HG03460 (cell line): ENCODE data around the gene SPDEF.

Experiments used
- ATAC-seq: cut with Tn5 transposase; IDR thresholded peaks from one replicate; pipeline ENCODE4 v1.9.1; 2021; ENCODE audit not compliant: unreplicated experiment

The SPDEF gene

DNA sequence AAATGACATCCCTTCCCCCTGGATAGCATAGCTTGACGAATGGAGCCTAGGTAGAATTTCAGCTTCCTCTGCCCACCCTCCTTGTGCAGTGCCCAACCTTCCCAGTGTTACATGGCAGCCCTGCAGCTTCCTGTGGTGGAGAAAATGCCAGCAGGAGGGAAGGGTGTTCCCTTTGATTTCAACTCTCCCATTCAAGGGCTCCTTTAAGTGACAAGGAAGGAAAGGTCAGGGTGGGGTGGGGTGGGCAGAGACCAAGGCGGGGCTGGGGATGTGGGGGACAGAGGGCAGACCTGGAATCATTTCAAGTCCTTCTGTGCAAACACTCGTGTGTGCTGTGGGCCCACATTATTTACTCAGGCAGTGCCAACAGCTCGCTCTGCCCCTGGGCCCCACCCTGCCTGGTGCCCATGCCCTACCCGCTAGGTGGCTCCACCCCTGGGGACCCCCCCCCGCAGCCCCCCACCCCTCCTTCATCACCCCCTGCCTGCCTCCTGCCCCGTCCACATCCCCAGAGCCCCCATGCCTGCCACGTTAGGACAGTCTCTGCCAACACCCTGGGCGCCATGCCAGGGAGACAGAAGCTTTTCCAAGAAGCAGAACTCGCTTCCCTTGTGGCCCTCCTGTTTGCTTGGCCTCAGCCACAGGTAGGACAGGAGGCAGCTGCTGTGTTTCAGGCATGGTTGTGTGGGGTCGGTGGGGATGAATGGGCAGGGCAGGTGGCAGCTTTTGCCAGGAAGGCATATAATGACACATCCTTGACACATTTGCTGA lies 9.4 kb downstream of the SPDEF start:
- ATAC-seq: no peak

- ATAC-seq: no peak
These were observed 11.2 kb downstream of the SPDEF start for GRCh38 chr6:34544776-34545471.

DNA sequence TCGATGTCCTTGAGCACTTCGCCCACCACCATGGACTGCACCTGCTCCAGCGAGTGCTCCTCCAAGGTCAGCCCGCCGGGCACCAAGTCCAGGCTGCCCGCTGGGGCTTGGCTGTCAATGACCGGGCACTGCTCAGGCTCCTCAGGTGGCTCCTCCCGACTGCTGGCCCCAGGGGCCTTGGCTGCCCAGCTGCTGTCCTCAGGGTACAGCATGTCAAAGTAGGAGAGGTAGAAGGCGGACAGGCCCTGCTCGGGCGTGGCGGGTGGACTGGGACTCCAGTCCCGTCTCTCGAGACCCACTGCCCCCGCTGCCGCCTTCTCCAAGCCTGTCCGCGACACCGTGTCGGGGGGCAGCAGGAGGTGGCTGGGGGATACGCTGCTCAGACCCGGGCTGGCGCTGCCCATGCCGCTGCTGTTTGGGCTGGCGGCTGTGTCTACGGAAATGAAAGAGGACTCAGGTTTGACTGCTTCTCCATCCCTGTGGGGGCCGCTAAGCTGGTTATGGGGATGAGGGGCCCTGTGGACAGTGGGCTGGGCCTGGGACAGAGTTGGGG lies 12.0 kb downstream of the SPDEF start:
- ATAC-seq: no peak

DNA sequence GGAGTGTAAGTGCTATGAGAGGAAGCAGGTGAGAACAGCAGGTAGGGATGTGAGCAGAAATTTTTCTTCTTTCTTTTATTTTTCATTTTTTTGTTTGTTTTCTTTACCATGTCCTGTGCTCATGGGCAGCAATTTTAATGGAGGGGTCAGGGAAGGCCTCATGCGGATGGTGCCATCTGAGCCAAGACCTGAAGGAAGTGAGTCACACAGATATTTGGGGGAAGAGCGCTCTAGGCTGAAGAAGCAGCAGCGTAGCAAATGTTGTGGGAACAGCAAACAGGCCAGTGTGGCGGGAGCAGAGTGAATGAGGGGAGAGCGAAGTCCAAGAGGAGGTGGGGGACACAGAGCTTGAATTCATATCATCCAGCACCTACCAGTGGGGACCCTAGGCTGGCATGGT lies 12.7 kb downstream of the SPDEF start:
- no peak for ATAC-seq

- ATAC-seq: no peak
These were observed 15.3 kb downstream of the SPDEF start for GRCh38 chr6:34540841-34541240.

DNA sequence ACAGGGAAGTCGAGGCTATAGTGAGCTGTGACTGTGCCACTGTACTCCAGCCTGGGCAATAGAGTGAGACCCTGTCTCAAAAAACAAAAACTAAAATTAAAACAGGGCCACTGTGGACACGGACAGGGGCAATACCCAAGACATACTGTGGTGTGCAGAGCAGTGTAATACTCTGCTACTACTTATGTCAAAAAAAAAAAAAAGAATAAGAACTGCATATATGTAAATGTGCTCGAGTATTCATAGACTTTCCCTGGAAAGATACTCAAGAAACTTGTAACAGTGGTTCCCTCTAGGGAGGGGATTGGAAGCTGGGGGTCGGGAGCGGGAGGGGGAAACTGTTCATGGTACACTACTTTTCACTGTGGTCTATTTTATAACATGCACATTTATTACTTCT lies 15.9 kb downstream of the SPDEF start:
- no peak for ATAC-seq

GRCh38 chr6:34539181-34539580 lies 16.9 kb downstream of the SPDEF start:
- ATAC-seq: no peak

- no peak for ATAC-seq
These were observed 17.5 kb downstream of the SPDEF start for GRCh38 chr6:34538581-34538980.

GRCh38 chr6:34537922-34538550 lies 18.1 kb downstream of the SPDEF start:
- no peak for ATAC-seq

GRCh38 chr6:34536959-34537848 lies 18.9 kb downstream of the SPDEF start:
- no peak for ATAC-seq

- no peak for ATAC-seq
These were observed 19.7 kb downstream of the SPDEF start for GRCh38 chr6:34536251-34536958.

- no peak for ATAC-seq
These were observed 20.5 kb downstream of the SPDEF start for GRCh38 chr6:34535646-34536045.

- ATAC-seq: no peak
These were observed 20.9 kb downstream of the SPDEF start for GRCh38 chr6:34535199-34535598.

- ATAC-seq: no peak
These were observed 21.5 kb downstream of the SPDEF start for GRCh38 chr6:34534656-34535055.

GRCh38 chr6:34534146-34534545 lies 22.0 kb downstream of the SPDEF start:
- ATAC-seq: no peak

- no peak for ATAC-seq
These were observed 23.9 kb downstream of the SPDEF start for GRCh38 chr6:34532230-34532629.

DNA sequence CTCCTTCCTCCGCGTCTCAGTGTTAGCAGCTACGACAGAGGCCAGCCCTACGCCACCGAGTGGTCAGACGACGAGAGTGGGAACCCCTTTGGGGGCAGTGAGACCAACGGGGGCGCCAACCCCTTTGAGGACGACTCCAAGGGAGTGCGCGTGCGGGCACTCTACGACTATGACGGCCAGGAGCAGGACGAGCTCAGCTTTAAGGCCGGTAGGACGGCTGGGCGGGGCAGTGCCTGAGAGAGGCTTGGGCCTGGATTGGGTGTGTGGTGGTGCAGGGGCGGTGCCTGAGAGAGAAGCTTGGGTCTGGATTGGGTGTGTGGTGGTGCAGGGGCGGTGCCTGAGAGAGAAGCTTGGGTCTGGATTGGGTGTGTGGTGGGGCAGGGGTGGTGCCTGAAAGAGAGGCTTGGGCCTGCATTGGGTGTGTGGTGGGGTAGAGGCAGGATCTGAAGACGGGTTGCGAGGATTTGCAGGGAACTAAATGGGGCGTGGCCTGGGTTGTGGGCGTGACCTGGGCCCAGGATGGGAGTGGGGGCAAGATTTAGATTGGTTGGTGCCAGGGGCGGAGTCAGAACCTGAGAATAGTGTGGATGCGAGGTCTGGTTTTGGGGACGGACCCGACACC lies 24.4 kb downstream of the SPDEF start:
- no peak for ATAC-seq

- ATAC-seq: no peak
These were observed 25.3 kb downstream of the SPDEF start for GRCh38 chr6:34530753-34531365.

GRCh38 chr6:34529665-34530327 lies 26.3 kb downstream of the SPDEF start:
- no peak for ATAC-seq
